Transverse colon (tissue), 4 donors: ENCODE data around the gene CNTNAP2.

Experiments used
- EP300 ChIP-seq: sonication (generic); formaldehyde crosslinking; IDR thresholded peaks from one replicate; pipeline ENCODE4 v1.6.1; 2017; ENCODE audit warnings: antibody characterized with exemption, low read depth
- POLR2A ChIP-seq: fragments of 450-650 bp; IDR thresholded peaks from one replicate; pipeline ENCODE4 v1.6.1; 2016; ENCODE audit warnings: antibody characterized with exemption, mild to moderate bottlenecking, moderate library complexity
- POLR2AphosphoS5 ChIP-seq, 3 donors: sonication (generic); formaldehyde crosslinking; IDR thresholded peaks; one replicate each; pipeline ENCODE4 v1.6.1; 2016; ENCODE audit warnings: antibody characterized with exemption in 3 of 3
- TF ChIP-seq, protein P1 (sequence below), 5 experiments: fragments of 200-600 bp in 3 of 5; fragments of 450-650 bp in 2 of 5; sonication (generic) in 3 of 5; IDR thresholded peaks; 1 replicate in 2 of 5; 2 replicates in 3 of 5; pipeline ENCODE4 v1.5.1; 2016 to 2017; ENCODE audit warnings: antibody characterized with exemption in 5 of 5, inconsistent platforms in 3 of 5, mild to moderate bottlenecking in 2 of 5, moderate library complexity in 1 of 5

DNA sequence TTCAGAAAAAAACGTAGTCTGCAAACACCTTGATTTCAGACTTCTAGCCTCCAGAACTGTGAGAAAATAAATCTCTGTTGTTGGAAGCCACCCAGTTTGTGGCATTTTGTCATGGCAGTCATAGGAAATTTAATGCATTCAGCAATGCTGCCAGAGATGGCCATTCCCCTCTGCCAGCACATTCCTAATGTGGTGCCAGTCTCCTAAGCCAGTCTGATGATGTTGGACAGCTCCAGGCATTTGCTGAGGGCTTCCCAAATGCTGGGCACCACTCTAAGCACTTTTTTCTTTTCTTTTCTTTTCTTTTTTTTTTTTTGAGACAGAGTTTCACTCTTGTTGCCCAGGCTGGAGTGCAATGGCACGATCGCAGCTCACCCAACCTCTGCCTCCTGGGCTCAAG is 1807.2 kb downstream of the CNTNAP2 start:
- TF ChIP-seq, protein P1, sequence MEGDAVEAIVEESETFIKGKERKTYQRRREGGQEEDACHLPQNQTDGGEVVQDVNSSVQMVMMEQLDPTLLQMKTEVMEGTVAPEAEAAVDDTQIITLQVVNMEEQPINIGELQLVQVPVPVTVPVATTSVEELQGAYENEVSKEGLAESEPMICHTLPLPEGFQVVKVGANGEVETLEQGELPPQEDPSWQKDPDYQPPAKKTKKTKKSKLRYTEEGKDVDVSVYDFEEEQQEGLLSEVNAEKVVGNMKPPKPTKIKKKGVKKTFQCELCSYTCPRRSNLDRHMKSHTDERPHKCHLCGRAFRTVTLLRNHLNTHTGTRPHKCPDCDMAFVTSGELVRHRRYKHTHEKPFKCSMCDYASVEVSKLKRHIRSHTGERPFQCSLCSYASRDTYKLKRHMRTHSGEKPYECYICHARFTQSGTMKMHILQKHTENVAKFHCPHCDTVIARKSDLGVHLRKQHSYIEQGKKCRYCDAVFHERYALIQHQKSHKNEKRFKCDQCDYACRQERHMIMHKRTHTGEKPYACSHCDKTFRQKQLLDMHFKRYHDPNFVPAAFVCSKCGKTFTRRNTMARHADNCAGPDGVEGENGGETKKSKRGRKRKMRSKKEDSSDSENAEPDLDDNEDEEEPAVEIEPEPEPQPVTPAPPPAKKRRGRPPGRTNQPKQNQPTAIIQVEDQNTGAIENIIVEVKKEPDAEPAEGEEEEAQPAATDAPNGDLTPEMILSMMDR (IDR thresholded peaks at IDR 0.05) = no peak
- TF ChIP-seq EP300 = no peak
- no peak for TF ChIP-seq POLR2A
- TF ChIP-seq POLR2AphosphoS5 (IDR thresholded peaks at IDR 0.05) = no peak
